ENCODE measurements around the gene TMEM179B.

Gene TMEM179B

DNA sequence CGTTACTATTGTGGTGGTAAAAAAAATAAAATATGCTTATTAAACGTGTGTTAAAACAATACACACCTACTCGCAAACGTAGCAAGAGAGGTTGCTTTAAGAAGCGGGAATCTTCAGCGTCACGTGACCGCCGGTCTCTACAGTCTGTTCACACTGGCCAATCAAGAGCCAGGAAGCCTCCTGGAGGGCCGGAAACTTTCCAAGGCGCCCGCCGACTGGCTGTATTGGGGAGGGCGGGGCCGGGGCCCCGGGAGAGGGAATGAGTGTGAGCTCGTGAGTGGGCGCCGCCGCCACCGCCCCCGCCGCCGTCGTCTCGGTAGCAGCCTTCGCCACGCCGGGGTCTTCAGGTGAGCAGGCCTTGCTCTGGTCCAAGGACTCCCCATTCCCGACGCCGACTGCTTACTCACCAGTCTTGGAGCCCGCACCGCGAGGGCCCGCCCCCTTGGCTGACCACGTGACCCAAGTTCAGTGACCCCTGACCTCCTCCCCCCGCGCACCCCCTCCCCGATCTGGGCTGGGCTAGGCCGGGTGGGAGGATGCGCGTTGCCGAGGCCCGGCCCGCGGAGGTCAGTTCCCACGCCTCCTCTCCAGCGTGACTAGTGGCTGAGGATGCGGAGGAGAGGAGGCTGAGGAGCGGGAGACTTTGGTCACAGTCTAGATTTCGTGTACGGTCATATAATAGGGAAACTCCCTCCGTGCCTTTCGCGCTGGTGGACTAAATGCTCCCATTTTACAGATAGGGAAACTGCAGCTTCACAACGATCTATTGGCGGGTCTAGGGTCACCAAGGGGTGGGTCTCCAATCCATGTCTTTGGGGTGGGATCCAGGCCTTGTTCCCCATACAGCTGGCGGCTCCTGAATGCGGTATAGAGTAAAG is 15.8 kb upstream of the TMEM179B start, which contains the start of gene TAF6L:
TSS of gene TAF6L (plus strand) at position 253 of the 878 bp plus-strand sequence. CDS start 4,388 bp downstream, outside the sequence.
- TF ChIP-seq POU6F1 (CRISPR knock-in tag; IDR thresholded peaks at IDR 0.05; ENCODE audit: borderline replicate concordance, low read depth), result no peak
- TF ChIP-seq ZNF8 (CRISPR knock-in tag; IDR thresholded peaks at IDR 0.05), result no peak
- TF ChIP-seq, protein P1, sequence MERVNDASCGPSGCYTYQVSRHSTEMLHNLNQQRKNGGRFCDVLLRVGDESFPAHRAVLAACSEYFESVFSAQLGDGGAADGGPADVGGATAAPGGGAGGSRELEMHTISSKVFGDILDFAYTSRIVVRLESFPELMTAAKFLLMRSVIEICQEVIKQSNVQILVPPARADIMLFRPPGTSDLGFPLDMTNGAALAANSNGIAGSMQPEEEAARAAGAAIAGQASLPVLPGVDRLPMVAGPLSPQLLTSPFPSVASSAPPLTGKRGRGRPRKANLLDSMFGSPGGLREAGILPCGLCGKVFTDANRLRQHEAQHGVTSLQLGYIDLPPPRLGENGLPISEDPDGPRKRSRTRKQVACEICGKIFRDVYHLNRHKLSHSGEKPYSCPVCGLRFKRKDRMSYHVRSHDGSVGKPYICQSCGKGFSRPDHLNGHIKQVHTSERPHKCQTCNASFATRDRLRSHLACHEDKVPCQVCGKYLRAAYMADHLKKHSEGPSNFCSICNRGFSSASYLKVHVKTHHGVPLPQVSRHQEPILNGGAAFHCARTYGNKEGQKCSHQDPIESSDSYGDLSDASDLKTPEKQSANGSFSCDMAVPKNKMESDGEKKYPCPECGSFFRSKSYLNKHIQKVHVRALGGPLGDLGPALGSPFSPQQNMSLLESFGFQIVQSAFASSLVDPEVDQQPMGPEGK (CRISPR knock-in tag; IDR thresholded peaks at IDR 0.05; ENCODE audit: borderline replicate concordance), result peak; percentile 89; the same call in 1 of the 2 replicates
- peak; percentile 11; the same call in 1 of the 2 replicates for TF ChIP-seq ZNF70 (CRISPR knock-in tag; IDR thresholded peaks at IDR 0.05)
- no peak for TF ChIP-seq TOX (CRISPR knock-in tag; IDR thresholded peaks at IDR 0.05; ENCODE audit: borderline replicate concordance)
- TF ChIP-seq, protein P2, sequence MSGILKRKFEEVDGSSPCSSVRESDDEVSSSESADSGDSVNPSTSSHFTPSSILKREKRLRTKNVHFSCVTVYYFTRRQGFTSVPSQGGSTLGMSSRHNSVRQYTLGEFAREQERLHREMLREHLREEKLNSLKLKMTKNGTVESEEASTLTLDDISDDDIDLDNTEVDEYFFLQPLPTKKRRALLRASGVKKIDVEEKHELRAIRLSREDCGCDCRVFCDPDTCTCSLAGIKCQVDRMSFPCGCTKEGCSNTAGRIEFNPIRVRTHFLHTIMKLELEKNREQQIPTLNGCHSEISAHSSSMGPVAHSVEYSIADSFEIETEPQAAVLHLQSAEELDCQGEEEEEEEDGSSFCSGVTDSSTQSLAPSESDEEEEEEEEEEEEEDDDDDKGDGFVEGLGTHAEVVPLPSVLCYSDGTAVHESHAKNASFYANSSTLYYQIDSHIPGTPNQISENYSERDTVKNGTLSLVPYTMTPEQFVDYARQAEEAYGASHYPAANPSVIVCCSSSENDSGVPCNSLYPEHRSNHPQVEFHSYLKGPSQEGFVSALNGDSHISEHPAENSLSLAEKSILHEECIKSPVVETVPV (CRISPR knock-in tag; IDR thresholded peaks at IDR 0.05), result no peak
- no peak for TF ChIP-seq OSR1 (CRISPR knock-in tag; IDR thresholded peaks at IDR 0.05)
- no peak for TF ChIP-seq PPARA (CRISPR knock-in tag; IDR thresholded peaks at IDR 0.05; ENCODE audit: borderline replicate concordance)
- TF ChIP-seq CREB5 (CRISPR knock-in tag; IDR thresholded peaks at IDR 0.05; ENCODE audit: low read depth), result no peak
- no peak for TF ChIP-seq GLIS3 (CRISPR knock-in tag; IDR thresholded peaks at IDR 0.05)
- TF ChIP-seq SNAI2 (CRISPR knock-in tag; IDR thresholded peaks at IDR 0.05), result no peak

GRCh38 chr11:62774407-62774806 is 12.8 kb upstream of the TMEM179B start:
- ATAC-seq, result no peak

More for the DNA sequence above, 15.8 kb upstream of the TMEM179B start, which contains the start of gene TAF6L:
- ATAC-seq, result peak; percentile 94

More at GRCh38 chr11:62774407-62774806, 12.8 kb upstream of the TMEM179B start:
- TF ChIP-seq POU6F1 (CRISPR knock-in tag; IDR thresholded peaks at IDR 0.05; ENCODE audit: borderline replicate concordance, low read depth), result no peak
- no peak for TF ChIP-seq ESRRG (CRISPR knock-in tag; IDR thresholded peaks at IDR 0.05)
- TF ChIP-seq SNAI2 (CRISPR knock-in tag; IDR thresholded peaks at IDR 0.05), result no peak
- TF ChIP-seq, protein P2 (CRISPR knock-in tag; IDR thresholded peaks at IDR 0.05), result no peak
- no peak for TF ChIP-seq ZFP3 (CRISPR knock-in tag; IDR thresholded peaks at IDR 0.05)
- TF ChIP-seq, protein P1 (CRISPR knock-in tag; IDR thresholded peaks at IDR 0.05; ENCODE audit: borderline replicate concordance), result no peak
- TF ChIP-seq ZNF70 (CRISPR knock-in tag; IDR thresholded peaks at IDR 0.05), result no peak
- TF ChIP-seq OSR1 (CRISPR knock-in tag; IDR thresholded peaks at IDR 0.05), result no peak
- no peak for TF ChIP-seq ISL1 (CRISPR knock-in tag; IDR thresholded peaks at IDR 0.05)
- no peak for TF ChIP-seq ZNF8 (CRISPR knock-in tag; IDR thresholded peaks at IDR 0.05)
- TF ChIP-seq TCF4 (CRISPR knock-in tag; IDR thresholded peaks at IDR 0.05; ENCODE audit: borderline replicate concordance), result no peak
- TF ChIP-seq RARB (CRISPR knock-in tag; IDR thresholded peaks at IDR 0.05), result no peak
- no peak for TF ChIP-seq CREB5 (CRISPR knock-in tag; IDR thresholded peaks at IDR 0.05; ENCODE audit: low read depth)
- no peak for TF ChIP-seq ARNTL (CRISPR knock-in tag; IDR thresholded peaks at IDR 0.05; ENCODE audit: borderline replicate concordance, low read depth)

All from SK-N-SH treated with all-trans-retinoic acid at 6 μM for 48 hours (cell line).